Chondrocyte (in vitro differentiated cells): Measurements from ENCODE around the gene IRAG1. TPM values are rescaled to one million over a fixed set of nuclear protein-coding genes. Genes with fewer than 3 reads are reported as not detected.

Experiments
- DNase-seq: peaks from one replicate; pipeline ENCODE4 v3.0.0; 2021; ENCODE audit warnings: mixed read lengths, low spot score
- H3K27ac Mint-ChIP-seq: one replicate; pipeline ENCODE4 v1.8.0; 2021; ENCODE audit warnings: mild to moderate bottlenecking, moderate library complexity, mixed read lengths; ENCODE audit not compliant: unreplicated experiment
- H3K27me3 Mint-ChIP-seq: 2 replicates; pipeline ENCODE4 v1.8.0; 2021; ENCODE audit warnings: low read depth, mixed read lengths
- H3K36me3 Mint-ChIP-seq: 2 replicates; pipeline ENCODE4 v1.8.0; 2021; ENCODE audit warnings: low read depth, mixed read lengths
- H3K4me1 Mint-ChIP-seq: 2 replicates; pipeline ENCODE4 v1.8.0; 2021; ENCODE audit warnings: low read depth, mild to moderate bottlenecking, mixed read lengths
- H3K4me3 Mint-ChIP-seq: one replicate; pipeline ENCODE4 v1.8.0; 2021; ENCODE audit warnings: mild to moderate bottlenecking, moderate library complexity, mixed read lengths; ENCODE audit not compliant: unreplicated experiment
- H3K9me3 Mint-ChIP-seq: 2 replicates; pipeline ENCODE4 v1.8.0; 2021; ENCODE audit warnings: low read depth, mixed read lengths
- CTCF ChIP-seq: fragments of 200-600 bp; sonication (generic); IDR thresholded peaks from 2 replicates; pipeline ENCODE4 v1.5.0; 2021; ENCODE audit warnings: antibody characterized with exemption, mild to moderate bottlenecking, moderate library complexity
- total RNA-seq: library from RNA; stranded (reverse); gene quantifications from 3 replicates; pipeline ENCODE4 v1.2.1, GENCODE V29; 2021

The IRAG1 gene
- total RNA-seq, 1 donor from 2014 or later, result 50.6 TPM

DNA sequence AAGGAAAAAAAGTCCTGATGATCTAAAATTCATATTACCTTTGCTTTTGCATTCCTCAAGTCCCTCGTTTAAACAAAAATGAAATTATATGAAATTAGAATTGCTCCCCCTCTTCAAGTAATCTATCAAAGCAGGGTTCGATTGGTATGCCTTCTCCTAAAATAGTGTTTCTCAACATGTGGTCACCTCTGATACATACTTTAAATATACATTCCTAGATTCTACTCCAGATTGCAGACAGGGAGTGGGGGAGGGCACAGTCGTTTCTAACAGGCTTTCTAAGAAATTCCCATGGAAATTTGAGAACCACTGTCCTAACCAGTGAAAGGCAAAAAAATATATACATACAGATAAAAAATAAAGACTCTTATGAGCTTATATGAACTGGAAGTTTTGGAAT lies 22.6 kb upstream of the IRAG1 start:
- H3K27me3 Mint-ChIP-seq, result no peaks in the 10 kb centered on the region
- no peaks in the 10 kb centered on the region for H3K9me3 Mint-ChIP-seq
- no peaks in the 10 kb centered on the region for H3K36me3 Mint-ChIP-seq
- H3K27ac Mint-ChIP-seq, result no peak overlapping the region
- TF ChIP-seq CTCF, result no peak
- H3K4me3 Mint-ChIP-seq, result no peak overlapping the region
- no peak for DNase-seq
- H3K4me1 Mint-ChIP-seq, result peaks cover 12% of the 10 kb centered on the region

DNA sequence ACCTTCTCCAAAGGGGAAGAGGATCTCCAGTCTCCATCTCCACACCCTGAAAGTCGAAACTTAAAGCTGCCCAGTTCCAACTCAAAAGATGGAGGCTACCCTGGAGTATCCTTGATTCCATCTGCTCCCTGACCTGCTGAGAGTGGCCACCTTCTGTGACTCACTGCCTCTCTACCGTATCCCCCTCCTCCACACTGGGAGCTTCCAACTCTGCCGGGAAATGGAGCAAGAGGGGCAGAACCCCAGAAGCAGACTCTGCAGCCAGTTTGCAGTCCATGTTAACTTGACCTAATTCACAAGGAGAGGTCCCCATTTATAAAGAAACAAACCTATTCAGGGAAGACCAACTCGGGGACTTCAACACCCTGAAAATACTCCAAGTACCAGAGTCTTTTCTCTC lies 22.0 kb upstream of the IRAG1 start:
- TF ChIP-seq CTCF, result no peak
- no peaks in the 10 kb centered on the region for H3K36me3 Mint-ChIP-seq

DNA sequence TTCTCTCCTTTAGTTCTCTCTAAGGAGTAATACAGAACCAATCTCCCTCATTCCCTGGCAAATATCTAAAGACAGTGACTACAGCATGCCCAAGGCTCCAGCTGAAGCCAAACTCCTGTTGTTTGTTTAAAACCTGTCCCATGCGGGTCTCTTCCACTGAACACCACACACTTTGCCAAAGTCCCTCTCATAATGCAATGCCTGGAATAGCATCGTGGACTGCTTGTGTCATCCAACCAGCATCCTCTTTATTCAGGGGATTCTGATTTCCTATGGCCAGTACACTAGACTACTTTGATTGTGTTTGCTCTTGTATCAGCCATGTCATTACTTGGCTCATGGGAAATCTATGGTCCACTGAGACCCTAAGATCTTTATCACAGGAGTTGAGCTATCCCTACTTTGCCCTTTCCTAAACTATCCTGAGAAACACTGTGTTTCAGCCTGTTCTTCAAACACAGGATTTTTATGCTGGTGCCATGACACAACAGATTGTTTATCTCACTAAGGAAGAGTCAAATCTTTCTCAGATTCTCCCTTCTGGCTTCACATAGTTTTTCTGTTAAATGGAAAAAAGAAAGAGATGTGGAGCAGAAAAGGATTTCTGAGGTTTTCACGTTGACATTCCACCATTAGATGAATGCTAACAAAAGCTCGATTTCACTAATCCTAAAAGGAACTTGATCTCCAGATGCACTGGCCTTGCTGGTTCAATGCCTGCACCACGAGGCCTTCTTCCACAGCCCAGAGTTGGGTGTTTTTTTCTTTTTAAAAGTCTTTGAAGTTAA lies 15.9 kb upstream of the IRAG1 start:
- no peak for DNase-seq
- no peak overlapping the region for H3K4me3 Mint-ChIP-seq
- H3K27me3 Mint-ChIP-seq, result no peaks in the 10 kb centered on the region
- H3K36me3 Mint-ChIP-seq, result no peaks in the 10 kb centered on the region
- no peaks in the 10 kb centered on the region for H3K4me1 Mint-ChIP-seq
- no peaks in the 10 kb centered on the region for H3K9me3 Mint-ChIP-seq
- H3K27ac Mint-ChIP-seq, result no peak overlapping the region
- TF ChIP-seq CTCF, result no peak

More for the DNA sequence above, 22.0 kb upstream of the IRAG1 start:
- Mint-ChIP-seq H3K27me3 (no peaks in the 10 kb centered on the region), H3K4me1 (peaks cover 12% of the 10 kb centered on the region), H3K27ac (no peak overlapping the region), H3K4me3 (no peak overlapping the region), H3K9me3 (no peaks in the 10 kb centered on the region)
- DNase-seq, result no peak

- H3K27ac Mint-ChIP-seq, result no peak overlapping the region
- H3K4me3 Mint-ChIP-seq, result no peak overlapping the region
- DNase-seq, result no peak
- no peaks in the 10 kb centered on the region for H3K27me3 Mint-ChIP-seq
- H3K36me3 Mint-ChIP-seq, result no peaks in the 10 kb centered on the region
- TF ChIP-seq CTCF, result no peak
- peaks cover 3% of the 10 kb centered on the region for H3K4me1 Mint-ChIP-seq
- no peaks in the 10 kb centered on the region for H3K9me3 Mint-ChIP-seq
Measured at GRCh38 chr11:10708131-10708530, 14.6 kb upstream of the IRAG1 start.

DNA sequence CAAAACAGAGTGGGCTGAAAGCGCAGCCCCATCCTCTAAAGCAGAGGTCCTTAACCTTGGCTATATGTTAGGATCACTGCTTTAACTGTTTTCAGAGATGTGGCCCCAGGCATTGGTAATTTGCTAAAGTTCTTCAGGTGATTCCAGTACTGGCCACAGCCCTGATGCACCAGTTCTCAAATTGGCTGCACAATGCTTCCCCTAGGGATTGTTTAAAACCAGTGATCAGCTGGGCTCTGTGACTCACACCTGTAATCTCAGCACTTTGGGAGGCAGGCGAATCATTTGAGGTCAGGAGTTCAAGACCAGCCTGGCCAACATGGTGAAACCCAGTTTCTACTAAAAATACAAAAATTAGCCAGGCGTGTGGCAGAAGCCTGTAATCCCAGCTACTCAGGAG lies 8.4 kb upstream of the IRAG1 start:
- H3K4me1 Mint-ChIP-seq, result peaks cover 11% of the 10 kb centered on the region
- H3K36me3 Mint-ChIP-seq, result no peaks in the 10 kb centered on the region
- H3K27me3 Mint-ChIP-seq, result no peaks in the 10 kb centered on the region
- no peak for TF ChIP-seq CTCF
- no peak overlapping the region for H3K4me3 Mint-ChIP-seq
- no peaks in the 10 kb centered on the region for H3K9me3 Mint-ChIP-seq
- no peak overlapping the region for H3K27ac Mint-ChIP-seq
- DNase-seq, result no peak
